Measurements from ENCODE around the gene KCNK4.

- TF ChIP-seq CTCF (IDR thresholded peaks at IDR 0.05; ENCODE audit: insufficient read depth, low read depth, low read length) (no peak), EZH2 (IDR thresholded peaks at IDR 0.05; ENCODE audit: insufficient read depth, low read length) (no peak)
These were observed 45.7 kb upstream of the KCNK4 start for GRCh38 chr11:64245401-64245796.

Data from astrocyte (in vitro differentiated cells and primary cell).